Ovary (tissue), 9 donors: ENCODE data around the gene NPAS3. TPM values are rescaled to one million over a fixed set of nuclear protein-coding genes. Genes with fewer than 3 reads are reported as not detected.

Experiments used
- DNase-seq, 5 donors: peaks; one replicate each; pipeline ENCODE4 v3.0.0-alpha.2; 2019 to 2020
- H3K27ac ChIP-seq, 2 donors: fragments of 200-600 bp; one replicate each; pipeline versions ENCODE4 v1.5.1 to v1.8.0; 2019 to 2022
- H3K27me3 ChIP-seq: fragments of 200-600 bp; one replicate; pipeline ENCODE4 v1.8.0; 2022
- H3K36me3 ChIP-seq: fragments of 200-600 bp; sonication (generic); one replicate; pipeline ENCODE4 v1.5.1; 2019
- H3K4me1 ChIP-seq: one replicate; pipeline ENCODE4 v1.8.1; 2013; ENCODE audit warnings: mild to moderate bottlenecking, moderate library complexity; ENCODE audit not compliant: insufficient read depth
- H3K4me3 ChIP-seq: fragments of 200-600 bp; sonication (generic); one replicate; pipeline ENCODE4 v1.5.1; 2017
- H3K9me3 ChIP-seq, 2 donors: fragments of 200-600 bp in 1 of 2; sonication (generic) in 1 of 2; one replicate each; pipeline versions ENCODE4 v1.5.1 to v1.8.1; 2013 to 2019; ENCODE audit warnings: mild to moderate bottlenecking in 1 of 2, moderate library complexity in 1 of 2
- EP300 ChIP-seq: sonication (generic); formaldehyde crosslinking; IDR thresholded peaks from one replicate; pipeline ENCODE4 v1.6.1; 2017; ENCODE audit warnings: antibody characterized with exemption
- POLR2A ChIP-seq: fragments of 450-650 bp; IDR thresholded peaks from one replicate; pipeline ENCODE4 v1.6.1; 2017; ENCODE audit warnings: antibody characterized with exemption, mild to moderate bottlenecking, moderate library complexity
- WGBS, 3 donors: extraction: QIAGEN DNeasy Blood & Tissue Kit in 1 of 3; methylation state at CpG; one replicate each; pipeline versions ENCODE4 v1.1.5 to v1.1.7; 2013 to 2017; 5-methylcytosine and 5-hydroxymethylcytosine counted together
- intact Hi-C, 4 donors: fragments of 100-400 bp; cut with DNase I; formaldehyde crosslinking; loops; one replicate each; pipeline versions ENCODE4 v1.11.0 to v1.15.1; 2022 to 2023
- polyA plus RNA-seq, 2 donors: library from polyadenylated mRNA; stranded (reverse); fragments of 200-250 nt in 1 of 2; fragments of 350-450 nt in 1 of 2; fragmentation: Illumina TruSeq in 1 of 2; extraction: RNeasy Lipid Tissue Mini Kit (QIAGEN cat#74804) in 1 of 2; gene quantifications; one replicate each; pipeline ENCODE4 v1.2.3, GENCODE V29; 2013 to 2014
- total RNA-seq, 7 donors: library from RNA; depleted of rRNA in 2 of 7; stranded (reverse); fragments of >200 nt in 2 of 7; fragmentation: NEBNext Ultra II Directional in 3 of 7; extraction: Animal tissue kit (Norgen Biotek cat#: 25700) in 3 of 7; gene quantifications; one replicate each; pipeline versions ENCODE4 v1.1.0 to v1.2.4, GENCODE V29; 2016 to 2023
- TF ChIP-seq, protein P1 (sequence below), 3 donors: fragments of 450-650 bp in 2 of 3; fragments of 200-600 bp in 1 of 3; IDR thresholded peaks; one replicate each; pipeline versions ENCODE4 v1.5.1 to v1.8.0; 2016 to 2022; ENCODE audit warnings: antibody characterized with exemption in 3 of 3, mild to moderate bottlenecking in 1 of 3
- donor health status: DM: no; HTN: no; CAD: no; lungs with moderate emphysema.
- donor health status: DM: no; HTN: no; CAD: no.
- donor health status: Bipolar disorder and iron deficiency.
- donor health status: DM: yes; HTN: yes; CAD: no.
- donor health status: DM: no; HTN: no; CAD: no.
- donor health status: DM: yes; HTN: yes; CAD: no.

The NPAS3 gene
- total and polyA plus RNA-seq, 9 donors = 1.9 to 15.4 (median 11.4) TPM

- no peak overlapping the region for H3K4me3 ChIP-seq
- no peaks in the 10 kb centered on the region for H3K27me3 ChIP-seq
- no peaks in the 10 kb centered on the region for H3K36me3 ChIP-seq
- no peaks in the 10 kb centered on the region for H3K4me1 ChIP-seq
- 55 to 65% (median 61%) methylated on average over 44 to 45 of the region's 45 CpGs for WGBS, 3 donors
- DNase-seq = no peak
- H3K9me3 ChIP-seq = no peaks in the 10 kb centered on the region
- no peak for TF ChIP-seq EP300
- TF ChIP-seq POLR2A = no peak
- TF ChIP-seq, protein P1, sequence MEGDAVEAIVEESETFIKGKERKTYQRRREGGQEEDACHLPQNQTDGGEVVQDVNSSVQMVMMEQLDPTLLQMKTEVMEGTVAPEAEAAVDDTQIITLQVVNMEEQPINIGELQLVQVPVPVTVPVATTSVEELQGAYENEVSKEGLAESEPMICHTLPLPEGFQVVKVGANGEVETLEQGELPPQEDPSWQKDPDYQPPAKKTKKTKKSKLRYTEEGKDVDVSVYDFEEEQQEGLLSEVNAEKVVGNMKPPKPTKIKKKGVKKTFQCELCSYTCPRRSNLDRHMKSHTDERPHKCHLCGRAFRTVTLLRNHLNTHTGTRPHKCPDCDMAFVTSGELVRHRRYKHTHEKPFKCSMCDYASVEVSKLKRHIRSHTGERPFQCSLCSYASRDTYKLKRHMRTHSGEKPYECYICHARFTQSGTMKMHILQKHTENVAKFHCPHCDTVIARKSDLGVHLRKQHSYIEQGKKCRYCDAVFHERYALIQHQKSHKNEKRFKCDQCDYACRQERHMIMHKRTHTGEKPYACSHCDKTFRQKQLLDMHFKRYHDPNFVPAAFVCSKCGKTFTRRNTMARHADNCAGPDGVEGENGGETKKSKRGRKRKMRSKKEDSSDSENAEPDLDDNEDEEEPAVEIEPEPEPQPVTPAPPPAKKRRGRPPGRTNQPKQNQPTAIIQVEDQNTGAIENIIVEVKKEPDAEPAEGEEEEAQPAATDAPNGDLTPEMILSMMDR (IDR thresholded peaks at IDR 0.05) = no peak
- intact Hi-C loops = no loop called here
- H3K27ac ChIP-seq = no peak overlapping the region
Observed at GRCh38 chr14:33800735-33801163, 862.1 kb downstream of the NPAS3 start.

DNA sequence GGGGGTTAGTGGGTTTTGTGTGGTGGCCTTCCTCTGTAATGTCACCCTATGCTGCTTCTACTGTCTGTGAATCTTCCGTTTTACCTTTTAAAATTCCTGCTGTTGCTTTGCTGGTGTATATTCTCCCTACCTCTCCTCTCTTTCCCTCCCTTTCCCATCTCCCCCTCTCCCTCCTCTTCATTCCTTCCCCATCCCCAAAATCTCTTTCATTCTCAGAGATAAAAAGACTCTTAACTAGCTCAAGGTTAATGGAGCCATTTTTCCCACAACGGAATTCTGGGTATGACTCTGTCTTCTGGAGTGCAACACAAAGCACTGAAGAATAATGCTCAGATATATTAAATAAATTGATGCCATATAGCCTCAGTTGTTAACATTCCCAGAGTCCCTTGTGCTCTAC lies 864.1 kb downstream of the NPAS3 start:
- Histone ChIP-seq H3K27ac (no peak overlapping the region), H3K4me3 (no peak overlapping the region), H3K36me3 (no peaks in the 10 kb centered on the region), H3K4me1 (no peaks in the 10 kb centered on the region), H3K9me3 (no peaks in the 10 kb centered on the region), H3K27me3 (no peaks in the 10 kb centered on the region)
- intact Hi-C loops = no loop called here
- TF ChIP-seq EP300 (no peak), POLR2A (no peak)
- TF ChIP-seq, protein P1 (IDR thresholded peaks at IDR 0.05) = no peak
- DNase-seq = no peak
- 80 to 87% (median 85%) methylated on average over 2 of the region's 2 CpGs for WGBS, 3 donors

DNA sequence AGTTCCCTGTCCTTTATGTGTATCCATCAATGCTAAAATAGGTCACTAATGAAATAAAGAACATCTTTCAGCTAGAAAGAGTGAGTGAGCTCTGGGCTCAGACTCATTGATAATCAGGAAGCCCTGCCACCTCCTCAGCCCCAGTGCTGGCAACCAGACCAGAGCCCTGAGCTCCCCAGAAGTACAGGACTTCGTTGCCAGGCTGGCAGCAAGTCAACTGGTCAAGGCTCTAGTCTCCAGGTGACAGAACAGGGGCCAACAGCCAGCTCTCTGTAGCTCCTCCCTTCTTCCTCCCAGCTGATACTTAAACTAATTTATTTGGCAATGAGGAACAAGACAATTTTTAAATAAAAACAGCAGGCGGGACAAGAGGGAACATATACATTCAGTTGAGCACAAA lies 866.9 kb downstream of the NPAS3 start:
- Histone ChIP-seq H3K27me3 (no peaks in the 10 kb centered on the region), H3K9me3 (no peaks in the 10 kb centered on the region), H3K36me3 (no peaks in the 10 kb centered on the region), H3K27ac (no peak overlapping the region), H3K4me3 (no peak overlapping the region), H3K4me1 (no peaks in the 10 kb centered on the region)
- intact Hi-C loops = no loop called here
- TF ChIP-seq EP300 (no peak), POLR2A (no peak)
- TF ChIP-seq, protein P1 (IDR thresholded peaks at IDR 0.05) = no peak
- 36 to 43% (median 37%) methylated on average over 2 of the region's 2 CpGs for WGBS, 3 donors
- no peak for DNase-seq

- no peaks in the 10 kb centered on the region for H3K36me3 ChIP-seq
- TF ChIP-seq EP300 (no peak), POLR2A (no peak)
- TF ChIP-seq, protein P1 (IDR thresholded peaks at IDR 0.05) = no peak
- no peak for DNase-seq
- no peaks in the 10 kb centered on the region for H3K9me3 ChIP-seq
- intact Hi-C loops = no loop called here
- no peaks in the 10 kb centered on the region for H3K27me3 ChIP-seq
- no peaks in the 10 kb centered on the region for H3K4me1 ChIP-seq
- no peak overlapping the region for H3K27ac ChIP-seq
- no peak overlapping the region for H3K4me3 ChIP-seq
- 78 to 93% (median 89%) methylated on average over 2 of the region's 2 CpGs for WGBS, 3 donors
Observed at GRCh38 chr14:33806905-33807304, 868.2 kb downstream of the NPAS3 start.
